HPDE6-E6E7 (cell line): ENCODE measurements around the gene A3GALT2.

Experiments
- DNase-seq: peaks from one replicate; pipeline ENCODE4 v3.0.0; 2011; ENCODE audit warnings: missing footprints; ENCODE audit errors: extremely low spot score

Gene A3GALT2

DNA sequence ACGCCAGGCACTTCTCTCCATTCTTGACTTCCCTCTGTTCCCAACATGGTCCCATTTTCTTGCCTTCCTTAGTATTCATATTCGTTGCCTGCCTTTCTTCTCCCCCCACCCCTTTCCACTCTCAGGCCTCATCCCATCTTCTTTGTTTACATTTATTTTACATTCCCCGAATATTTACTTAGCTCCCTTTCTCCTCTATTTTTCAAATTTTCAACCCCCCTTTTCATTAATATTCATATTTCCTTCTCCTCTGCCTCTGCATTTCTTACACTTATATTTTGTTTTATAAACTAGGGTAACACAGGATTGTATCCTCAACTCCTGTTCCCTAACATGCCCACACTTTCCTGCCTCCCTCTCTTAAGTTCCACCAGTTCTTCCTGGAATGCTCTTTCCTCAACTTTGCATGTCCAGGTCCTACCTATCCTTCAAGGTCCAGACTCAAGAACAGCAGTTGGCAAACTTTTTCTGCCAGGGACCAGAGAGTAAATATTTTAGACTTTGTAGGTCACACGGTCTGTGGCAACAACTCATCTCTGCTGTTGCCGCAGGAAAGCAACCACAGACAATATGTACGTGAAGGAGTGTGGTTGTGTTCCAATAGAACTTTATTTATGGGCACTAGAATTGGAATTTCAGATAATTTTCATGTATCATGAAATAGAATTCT lies 29.8 kb upstream of the A3GALT2 start:
- DNase-seq = no peak

GRCh38 chr1:33349778-33350610 lies 29.1 kb upstream of the A3GALT2 start:
- peak; percentile 72 for DNase-seq

GRCh38 chr1:33349081-33349759 lies 28.3 kb upstream of the A3GALT2 start:
- no peak for DNase-seq

DNA sequence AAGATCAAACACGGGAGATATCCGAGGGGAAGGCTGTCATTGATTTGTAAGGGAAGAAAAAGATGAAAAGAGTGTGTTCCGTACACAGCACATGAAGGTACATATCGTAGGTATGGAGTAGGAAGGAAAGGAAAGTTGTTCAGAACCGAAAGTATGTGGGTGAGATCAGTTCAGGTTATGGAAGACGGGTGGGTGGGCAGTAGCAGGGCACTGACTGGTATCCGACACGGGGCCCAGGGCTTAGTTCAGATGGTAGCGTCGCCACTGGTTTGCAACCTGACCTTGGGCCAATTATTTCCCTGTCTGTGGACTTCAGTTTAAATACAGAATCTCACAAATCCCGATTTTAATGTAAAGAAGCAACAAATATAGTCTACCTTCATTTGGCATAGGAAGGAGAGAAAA lies 27.8 kb upstream of the A3GALT2 start:
- no peak for DNase-seq

GRCh38 chr1:33348194-33348593 lies 27.3 kb upstream of the A3GALT2 start:
- DNase-seq = no peak

GRCh38 chr1:33347650-33347992 lies 26.7 kb upstream of the A3GALT2 start:
- no peak for DNase-seq

- no peak for DNase-seq
Measured at GRCh38 chr1:33346927-33347649, 26.2 kb upstream of the A3GALT2 start.

GRCh38 chr1:33346533-33346926 lies 25.6 kb upstream of the A3GALT2 start:
- no peak for DNase-seq

GRCh38 chr1:33344896-33345560 lies 24.1 kb upstream of the A3GALT2 start:
- DNase-seq = no peak

DNA sequence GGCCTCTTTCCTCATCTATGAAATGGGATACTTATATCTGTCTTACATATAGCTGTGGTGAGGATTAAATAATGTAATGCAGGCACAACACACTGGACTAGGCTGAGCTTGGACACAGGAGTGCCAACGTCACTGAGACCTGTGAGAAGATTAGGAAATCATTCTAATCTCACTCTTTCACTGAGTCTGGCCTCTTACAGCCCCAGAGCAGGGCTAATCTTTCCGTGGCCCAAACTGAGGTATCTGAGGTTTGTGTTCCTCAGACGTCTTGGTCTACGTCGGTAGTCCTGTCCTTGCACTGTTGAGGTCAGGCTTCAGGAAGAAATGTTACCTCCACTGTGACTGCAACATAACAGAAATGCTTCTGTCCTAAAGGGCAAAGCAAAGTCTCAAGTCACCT lies 22.6 kb upstream of the A3GALT2 start:
- DNase-seq = no peak

- no peak for DNase-seq
Measured at GRCh38 chr1:33342041-33342723, 21.3 kb upstream of the A3GALT2 start.

DNA sequence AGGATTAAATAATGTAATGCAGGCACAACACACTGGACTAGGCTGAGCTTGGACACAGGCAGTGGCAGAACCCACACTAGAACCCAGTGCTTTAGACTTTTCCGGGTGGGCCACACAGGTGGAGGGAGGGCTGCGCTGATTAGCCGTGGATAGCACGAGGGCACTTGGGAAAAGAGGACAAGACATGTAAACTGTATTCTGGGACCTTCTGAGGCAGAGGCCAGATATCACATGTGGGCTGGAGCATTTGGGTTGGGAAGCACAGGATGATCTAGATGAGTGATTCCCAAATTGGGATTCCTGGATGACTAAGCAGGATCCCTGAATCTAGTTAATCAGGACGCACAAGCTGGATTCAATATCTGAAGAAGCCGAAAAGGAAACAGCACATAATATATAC lies 20.3 kb upstream of the A3GALT2 start:
- DNase-seq = no peak

DNA sequence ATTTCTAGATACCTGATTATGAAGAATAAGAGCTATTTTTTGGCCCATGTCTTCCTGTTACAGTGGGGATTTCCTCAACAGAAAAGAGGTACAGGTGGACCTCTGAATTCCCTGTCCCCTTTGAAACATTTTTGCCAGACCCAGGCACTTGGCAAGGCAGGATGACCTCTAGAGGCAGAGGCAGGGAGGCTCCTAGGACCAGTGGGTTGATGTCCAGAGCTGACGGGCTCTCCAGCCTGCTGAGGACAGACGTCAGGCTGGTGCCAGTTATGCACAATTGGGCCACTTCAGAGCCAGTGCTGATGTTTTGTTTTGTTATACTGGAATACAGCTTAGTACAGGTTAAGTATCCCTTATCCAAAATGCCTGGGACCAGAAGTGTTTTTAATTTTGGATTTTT lies 18.5 kb upstream of the A3GALT2 start:
- no peak for DNase-seq

GRCh38 chr1:33338440-33339211 lies 17.7 kb upstream of the A3GALT2 start:
- no peak for DNase-seq

- no peak for DNase-seq
Measured at GRCh38 chr1:33338048-33338439, 17.1 kb upstream of the A3GALT2 start.

- DNase-seq = no peak
Measured at GRCh38 chr1:33337441-33337840, 16.5 kb upstream of the A3GALT2 start.

DNA sequence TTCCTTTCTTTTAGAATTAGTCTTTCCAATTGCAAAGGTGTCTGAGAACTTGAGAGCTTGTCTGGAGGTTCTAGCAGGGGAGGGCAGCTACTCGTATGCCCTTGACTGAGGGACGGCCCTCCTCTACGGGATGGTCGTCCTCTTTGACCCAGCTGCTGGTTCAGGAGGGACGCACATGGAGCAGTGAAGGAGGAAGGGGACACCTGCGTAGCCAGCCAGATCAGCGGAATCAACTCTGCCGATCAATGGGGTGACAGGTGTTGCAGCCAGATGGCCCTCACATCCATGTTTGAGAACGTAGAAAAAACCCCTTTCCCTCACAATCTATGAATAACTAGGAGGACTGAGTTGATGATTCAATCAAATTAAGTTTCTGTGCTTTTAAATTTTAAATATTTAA lies 15.7 kb upstream of the A3GALT2 start:
- no peak for DNase-seq

GRCh38 chr1:33335020-33335419 lies 14.1 kb upstream of the A3GALT2 start:
- DNase-seq = no peak

DNA sequence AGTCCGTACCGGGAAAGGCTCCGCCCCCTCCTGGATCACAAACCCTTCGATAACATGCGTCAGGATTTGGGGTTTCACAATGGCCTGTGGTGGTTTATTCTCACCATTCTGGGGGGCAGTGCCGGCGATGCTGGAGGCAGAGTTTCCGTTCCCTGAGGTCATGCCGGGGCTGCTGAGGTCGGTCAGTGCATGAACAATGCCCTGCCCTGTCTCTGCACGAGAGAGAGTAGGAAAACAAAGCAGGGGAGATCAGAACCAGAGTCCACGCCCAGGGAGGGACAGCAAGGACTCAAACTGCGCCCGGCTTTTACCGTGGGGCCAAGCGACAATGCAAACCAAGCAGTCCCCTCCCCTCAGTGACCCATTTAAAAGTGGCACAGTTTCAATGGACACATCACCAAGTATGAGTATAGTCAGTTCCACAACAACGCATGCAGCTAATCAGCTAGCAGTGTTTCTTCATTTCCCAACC lies 13.2 kb upstream of the A3GALT2 start:
- no peak for DNase-seq

- DNase-seq = no peak
Measured at GRCh38 chr1:33332881-33333280, 12.0 kb upstream of the A3GALT2 start.
